ENCODE data around the gene YPEL2.
"Not testable (repeated sequence)": the region's sequence is repeated elsewhere in the genome, so short reads cannot be mapped to it uniquely, and the experiment has no call there.

The YPEL2 gene

GRCh38 chr17:59331129-59331928, at the start of gene YPEL2:
Gene YPEL2 (plus strand): TSS chr17:59331655. CDS start chr17:59353410, 21,755 bp downstream.
- in situ Hi-C loops (cut with MboI; ENCODE audit: low pct_unique_long_range_greater_than_20kb, low sequenced_read_pairs): no loop called here
- DNase-seq: peak; percentile 88

DNA sequence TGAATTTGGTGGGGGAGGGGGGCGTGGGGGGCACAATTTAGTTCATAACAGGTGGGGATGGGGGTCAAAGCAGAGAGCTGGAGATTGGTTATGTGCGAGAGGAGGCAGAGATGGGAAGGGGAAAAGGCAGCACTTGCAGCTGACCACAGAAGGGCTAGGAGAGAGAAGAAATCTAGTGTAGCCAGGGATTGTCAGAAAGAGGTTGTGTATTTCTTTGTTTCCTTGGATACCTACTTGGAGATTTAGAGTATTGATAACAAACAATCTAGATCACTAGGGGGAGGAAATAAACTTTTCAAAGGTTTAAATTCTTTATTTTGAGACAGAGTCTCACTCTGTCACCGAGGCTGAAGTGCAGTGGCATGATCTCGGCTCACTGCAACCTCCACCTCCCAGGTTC, 47.1 kb upstream of the YPEL2 start:
- in situ Hi-C loops (cut with MboI; ENCODE audit: low pct_unique_long_range_greater_than_20kb, low sequenced_read_pairs): no loop called here
- no peak for DNase-seq

DNA sequence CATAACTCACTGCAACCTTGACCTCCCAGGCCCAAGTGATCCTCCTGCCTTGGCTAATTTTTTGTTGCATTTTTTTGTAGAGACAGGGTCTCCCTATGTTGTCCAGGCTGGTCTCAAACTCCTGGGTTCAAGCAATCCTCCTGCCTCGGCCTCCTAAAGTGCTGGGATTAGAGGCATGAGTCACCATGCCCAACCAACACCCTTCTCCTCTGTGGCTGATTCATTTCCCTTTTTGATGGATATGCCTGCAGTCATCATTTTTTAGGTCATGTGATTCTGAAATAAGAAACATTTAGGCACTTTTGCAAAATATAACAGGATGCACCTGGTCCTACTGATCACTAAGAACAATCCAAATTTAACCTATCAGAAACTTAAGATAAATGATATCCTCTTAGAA, 44.0 kb upstream of the YPEL2 start:
- in situ Hi-C loops (cut with MboI; ENCODE audit: low pct_unique_long_range_greater_than_20kb, low sequenced_read_pairs): no loop called here
- peak; percentile 80 for DNase-seq

DNA sequence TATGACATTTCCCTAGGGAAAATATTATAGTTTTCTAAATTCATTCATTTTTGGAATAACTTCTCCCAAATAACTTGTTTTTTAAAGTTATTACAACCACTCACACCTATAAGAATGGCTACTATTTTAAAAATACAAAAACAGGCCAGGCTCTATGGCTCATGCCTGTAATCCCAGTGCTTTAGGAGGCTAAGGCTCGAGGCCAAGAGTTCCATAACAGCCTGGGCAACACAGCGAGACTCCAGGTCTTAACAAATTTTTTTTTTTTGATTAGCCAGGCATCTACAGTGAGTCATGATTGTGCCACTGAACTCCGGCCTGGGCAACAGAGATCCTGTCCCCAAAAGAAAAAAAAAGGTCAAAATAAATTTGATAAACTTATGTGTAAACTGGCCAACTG, 43.6 kb upstream of the YPEL2 start:
- in situ Hi-C loops (cut with MboI; ENCODE audit: low pct_unique_long_range_greater_than_20kb, low sequenced_read_pairs): no loop called here
- no peak for DNase-seq

DNA sequence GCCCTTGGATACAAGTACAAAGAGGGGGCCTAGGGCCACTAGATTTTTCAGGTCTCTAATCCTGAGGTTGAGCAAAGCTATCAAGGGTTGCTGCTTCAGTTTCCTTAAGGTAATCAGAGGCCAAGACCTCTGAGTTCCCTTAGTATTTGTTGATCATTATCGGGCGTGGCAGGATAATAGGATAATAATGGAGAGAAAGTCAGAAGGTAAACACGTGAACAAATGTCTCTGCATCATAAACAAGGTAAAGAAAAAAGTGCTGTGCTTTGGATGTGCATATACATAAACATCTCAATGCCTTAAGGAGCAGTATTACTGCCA, 41.5 kb upstream of the YPEL2 start:
- no peak for DNase-seq
- in situ Hi-C loops (cut with MboI; ENCODE audit: low pct_unique_long_range_greater_than_20kb, low sequenced_read_pairs): no loop called here

DNA sequence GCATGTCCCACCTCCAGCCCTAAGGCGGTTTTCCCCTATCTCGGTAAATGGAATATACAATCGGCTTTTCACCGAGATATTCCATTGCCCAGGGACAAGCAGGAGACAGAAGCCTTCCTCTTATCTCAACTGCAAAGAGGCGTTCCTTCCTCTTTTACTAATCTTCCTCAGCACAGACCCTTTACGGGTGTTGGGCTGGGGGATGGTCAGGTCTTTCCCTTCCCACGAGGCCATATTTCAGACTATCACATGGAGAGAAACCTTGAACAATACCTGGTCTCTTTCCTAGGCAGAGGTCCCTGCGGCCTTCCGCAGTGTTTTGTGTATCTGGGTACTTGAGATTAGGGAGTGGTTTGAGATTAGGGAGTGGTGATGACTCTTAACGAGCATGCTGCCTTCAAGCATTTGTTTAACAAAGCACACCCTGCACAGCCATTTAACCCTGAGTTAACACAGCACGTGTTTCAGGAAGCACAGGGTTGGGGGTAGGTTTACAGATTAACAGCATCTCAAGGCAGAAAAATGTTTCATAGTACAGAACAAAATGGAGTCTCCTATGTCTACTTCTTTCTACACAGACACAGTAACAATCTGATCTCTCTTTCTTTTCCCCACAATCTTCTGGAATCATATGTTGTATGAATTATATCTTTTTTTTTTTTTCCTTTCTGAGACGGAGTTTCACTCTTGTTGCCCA, 41.0 kb upstream of the YPEL2 start:
- peak; percentile 90 for DNase-seq
- in situ Hi-C loops (cut with MboI; ENCODE audit: low pct_unique_long_range_greater_than_20kb, low sequenced_read_pairs): not testable (repeated sequence)

GRCh38 chr17:59292174-59292523, 39.3 kb upstream of the YPEL2 start:
- DNase-seq: no peak
- in situ Hi-C loops (cut with MboI; ENCODE audit: low pct_unique_long_range_greater_than_20kb, low sequenced_read_pairs): no loop called here

GRCh38 chr17:59296190-59296589, 35.3 kb upstream of the YPEL2 start:
- DNase-seq: no peak
- in situ Hi-C loops (cut with MboI; ENCODE audit: low pct_unique_long_range_greater_than_20kb, low sequenced_read_pairs): no loop called here

- no peak for DNase-seq
- in situ Hi-C loops (cut with MboI; ENCODE audit: low pct_unique_long_range_greater_than_20kb, low sequenced_read_pairs): no loop called here
Measured at GRCh38 chr17:59298521-59298920, 32.9 kb upstream of the YPEL2 start.

DNA sequence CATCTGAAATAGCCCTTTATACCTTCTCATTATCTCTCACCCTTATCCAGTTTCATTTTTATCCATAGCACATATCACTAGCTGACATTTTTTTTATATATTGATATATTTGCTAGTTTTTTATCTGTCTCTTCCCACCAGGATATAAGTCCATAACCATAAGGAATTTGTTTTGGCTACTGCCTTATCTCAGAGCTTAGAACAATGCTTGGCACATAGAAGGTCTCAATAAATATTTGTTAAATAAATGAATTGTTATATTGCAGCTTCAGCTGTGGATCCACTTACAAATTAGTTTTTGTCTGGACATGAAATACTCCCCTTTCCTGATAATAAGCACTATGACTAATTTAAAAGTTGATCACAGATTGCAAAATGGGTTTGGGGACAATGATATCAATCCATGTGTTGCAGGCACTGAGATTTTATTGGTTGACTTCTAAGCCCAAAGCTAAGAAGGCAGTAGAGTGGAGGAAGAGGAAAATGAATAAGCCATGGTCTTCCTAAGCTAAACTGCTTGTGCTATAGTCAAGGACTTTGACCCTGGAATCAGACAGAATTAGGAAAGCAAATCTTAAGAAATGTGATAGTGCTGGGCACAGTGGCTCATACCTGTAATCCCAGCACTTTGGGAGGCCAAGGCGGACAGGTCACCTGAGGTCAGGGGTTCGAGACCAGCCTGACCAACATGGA, 31.9 kb upstream of the YPEL2 start:
- no peak for DNase-seq
- in situ Hi-C loops (cut with MboI; ENCODE audit: low pct_unique_long_range_greater_than_20kb, low sequenced_read_pairs): no loop called here

- DNase-seq: no peak
- in situ Hi-C loops (cut with MboI; ENCODE audit: low pct_unique_long_range_greater_than_20kb, low sequenced_read_pairs): no loop called here
Measured at GRCh38 chr17:59300941-59301340, 30.5 kb upstream of the YPEL2 start.

DNA sequence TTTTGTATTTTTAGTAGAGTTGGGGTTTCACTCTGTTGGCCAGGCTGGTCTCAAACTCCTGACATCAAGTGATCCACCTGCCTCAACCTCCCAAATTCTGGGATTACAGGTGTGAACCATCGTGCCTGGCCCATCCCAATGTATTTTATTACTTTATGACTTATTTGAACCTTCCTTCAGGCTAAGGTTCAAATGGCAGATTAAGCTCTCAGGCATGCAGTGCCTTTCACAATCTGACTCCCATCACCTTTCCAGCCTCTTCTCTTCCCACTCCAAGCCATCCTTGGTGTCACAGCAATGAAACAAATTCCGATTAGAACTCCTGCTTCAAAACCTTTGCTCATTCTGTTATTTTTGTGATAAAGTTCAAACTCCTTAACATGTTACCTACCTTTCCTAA, 26.6 kb upstream of the YPEL2 start:
- no peak for DNase-seq
- in situ Hi-C loops (cut with MboI; ENCODE audit: low pct_unique_long_range_greater_than_20kb, low sequenced_read_pairs): no loop called here

- in situ Hi-C loops (cut with MboI; ENCODE audit: low pct_unique_long_range_greater_than_20kb, low sequenced_read_pairs): loop anchor here (10.0 kb wide), 1 partner anchor 134 kb away; no protein-coding TSS in a partner anchor
- no peak for DNase-seq
Measured at GRCh38 chr17:59310263-59310920, 21.1 kb upstream of the YPEL2 start.

DNA sequence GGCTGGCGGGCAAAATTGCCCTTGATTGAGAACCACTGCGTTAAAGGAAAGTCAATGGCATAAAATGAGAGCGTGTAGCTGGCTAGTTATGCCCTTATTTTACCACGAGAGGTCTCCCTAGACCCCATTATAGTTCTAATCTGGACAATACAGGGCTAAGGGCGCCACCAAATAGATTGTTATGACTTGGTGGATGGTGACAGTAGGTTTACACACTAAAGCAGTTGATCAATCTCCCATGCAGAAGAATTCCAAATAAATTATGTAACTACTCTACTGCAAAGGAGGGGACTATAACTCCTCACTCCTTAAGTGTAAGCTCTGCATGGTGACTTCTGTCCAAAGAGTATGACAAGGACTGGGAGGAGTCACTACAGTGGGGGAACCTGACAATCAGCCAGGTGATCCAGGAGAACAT, 20.4 kb upstream of the YPEL2 start:
- peak; percentile 80 for DNase-seq
- in situ Hi-C loops (cut with MboI; ENCODE audit: low pct_unique_long_range_greater_than_20kb, low sequenced_read_pairs): loop anchor here (10.0 kb wide), 1 partner anchor 134 kb away; no protein-coding TSS in a partner anchor

DNA sequence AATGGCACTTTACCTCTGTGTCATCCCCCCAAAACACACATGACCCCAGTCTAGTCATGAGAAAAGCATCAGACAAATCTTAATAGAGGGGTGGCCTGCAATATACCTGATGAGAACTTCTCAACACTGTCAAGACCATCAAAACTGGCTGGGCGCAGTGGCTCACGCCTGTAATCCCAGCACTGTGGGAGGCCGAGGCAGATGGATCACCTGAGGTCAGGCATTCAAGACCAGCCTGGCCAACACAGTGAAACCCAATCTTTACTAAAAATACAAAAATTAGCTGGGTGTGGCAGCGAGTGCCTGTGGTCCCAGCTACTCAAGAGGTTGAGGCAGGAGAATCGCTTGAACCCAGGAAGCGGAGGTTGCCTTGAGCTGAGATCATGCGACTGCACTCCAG, 19.9 kb upstream of the YPEL2 start:
- in situ Hi-C loops (cut with MboI; ENCODE audit: low pct_unique_long_range_greater_than_20kb, low sequenced_read_pairs): loop anchor here (10.0 kb wide), 1 partner anchor 133 kb away; no protein-coding TSS in a partner anchor
- DNase-seq: not testable (repeated sequence)

DNA sequence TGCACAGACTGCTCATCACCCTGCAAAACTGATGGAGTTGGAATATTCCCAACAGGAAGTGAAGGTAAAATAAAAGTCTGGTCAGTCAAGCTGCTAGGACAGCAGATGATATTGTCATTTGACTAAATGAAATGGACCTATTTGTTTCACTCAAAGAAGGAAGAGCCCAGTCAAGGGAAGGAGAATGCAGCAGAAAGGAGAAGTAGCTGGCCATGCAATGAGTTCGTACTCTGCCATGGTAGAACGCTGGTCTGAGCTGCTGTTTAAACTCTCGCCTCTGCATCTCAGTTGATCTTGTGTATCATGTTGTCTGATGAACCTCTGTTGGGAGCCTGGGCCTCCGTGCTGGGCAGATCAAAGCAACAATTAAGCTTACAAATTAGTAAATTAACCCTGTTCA, 15.6 kb upstream of the YPEL2 start:
- DNase-seq: peak; percentile 38
- in situ Hi-C loops (cut with MboI; ENCODE audit: low pct_unique_long_range_greater_than_20kb, low sequenced_read_pairs): loop anchor here (10.0 kb wide), 1 partner anchor 129 kb away; no protein-coding TSS in a partner anchor

DNA sequence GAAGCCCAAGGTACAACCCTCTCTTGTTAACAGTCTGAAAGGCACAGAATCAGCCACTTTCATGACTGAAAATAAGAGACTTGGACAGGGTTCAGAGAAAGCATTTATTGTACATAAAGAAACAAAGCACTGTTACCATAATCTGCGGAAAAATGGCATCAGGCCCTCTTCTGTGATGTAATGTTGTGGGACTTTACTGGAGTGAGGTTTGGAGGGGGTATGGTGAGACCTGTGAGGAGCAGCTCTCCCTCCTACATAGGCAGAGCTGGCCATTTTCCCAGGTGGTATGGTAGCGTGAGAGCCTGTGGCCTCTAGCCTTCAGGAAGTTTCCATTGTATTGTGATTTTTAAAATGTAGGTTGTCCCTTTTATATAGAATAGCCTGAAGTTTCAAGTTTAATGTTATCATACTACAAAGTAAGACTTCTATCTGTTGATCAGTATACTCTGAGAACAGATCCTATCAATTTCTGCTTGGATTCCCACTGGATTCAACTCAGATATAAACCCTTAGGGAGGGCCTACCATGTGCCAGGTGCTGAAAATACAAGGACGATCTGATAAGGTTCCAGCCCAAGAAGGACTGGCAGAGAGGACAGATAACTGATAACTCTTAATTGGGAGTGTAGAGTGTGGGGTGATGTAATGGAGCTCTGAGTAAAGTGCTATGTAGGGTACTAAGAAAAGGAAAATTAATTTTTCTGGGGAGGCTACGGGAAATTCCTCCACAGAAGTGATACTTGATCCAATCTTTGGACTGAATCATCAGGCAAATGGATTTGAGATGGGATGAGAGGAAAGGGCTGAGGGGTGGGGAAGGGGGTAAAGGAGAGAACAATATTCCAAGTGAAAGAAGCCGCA, 4.1 kb upstream of the YPEL2 start:
- in situ Hi-C loops (cut with MboI; ENCODE audit: low pct_unique_long_range_greater_than_20kb, low sequenced_read_pairs): no loop called here
- DNase-seq: no peak

GRCh38 chr17:59327981-59328290, 3.5 kb upstream of the YPEL2 start:
- in situ Hi-C loops (cut with MboI; ENCODE audit: low pct_unique_long_range_greater_than_20kb, low sequenced_read_pairs): no loop called here
- no peak for DNase-seq

DNA sequence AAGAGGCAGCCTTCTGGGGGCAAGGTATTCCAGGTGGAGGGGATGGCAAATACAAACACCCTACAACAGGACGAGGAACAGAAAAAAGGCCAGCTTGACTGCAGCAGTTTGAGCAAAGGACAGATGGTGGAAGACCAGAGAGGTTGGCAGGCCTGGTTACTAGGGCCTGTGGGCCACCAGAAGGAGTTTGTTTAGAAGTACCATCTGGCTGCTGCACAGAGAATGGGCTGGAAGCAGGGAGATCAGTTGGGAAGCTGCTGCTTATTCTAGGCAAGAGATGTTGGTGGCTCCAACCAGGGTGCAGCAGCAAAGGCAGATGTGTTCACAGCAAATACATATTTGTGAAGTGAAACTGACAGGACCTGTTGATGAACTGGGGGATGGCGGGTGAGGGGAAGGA, 2.9 kb upstream of the YPEL2 start:
- in situ Hi-C loops (cut with MboI; ENCODE audit: low pct_unique_long_range_greater_than_20kb, low sequenced_read_pairs): no loop called here

More for the DNA sequence above, 2.9 kb upstream of the YPEL2 start:
- DNase-seq: no peak
